D721Med (cell line): ENCODE data around the gene SH3D21.

Experiments used
- DNase-seq: peaks from one replicate; pipeline ENCODE4 v3.0.0; 2011; ENCODE audit warnings: low spot score; ENCODE audit not compliant: insufficient read length
- FAIRE-seq: peaks from 2 replicates; lab custom pipeline; 2011; peaks lifted over from hg19 to GRCh38; lab: Jason Lieb, UNC
- CTCF ChIP-seq: IDR thresholded peaks from 2 replicates; pipeline ENCODE4 v1.5.1; 2012; ENCODE audit warnings: mild to moderate bottlenecking, control low read depth; ENCODE audit not compliant: insufficient read depth; ENCODE audit errors: missing control alignments

The SH3D21 gene

DNA sequence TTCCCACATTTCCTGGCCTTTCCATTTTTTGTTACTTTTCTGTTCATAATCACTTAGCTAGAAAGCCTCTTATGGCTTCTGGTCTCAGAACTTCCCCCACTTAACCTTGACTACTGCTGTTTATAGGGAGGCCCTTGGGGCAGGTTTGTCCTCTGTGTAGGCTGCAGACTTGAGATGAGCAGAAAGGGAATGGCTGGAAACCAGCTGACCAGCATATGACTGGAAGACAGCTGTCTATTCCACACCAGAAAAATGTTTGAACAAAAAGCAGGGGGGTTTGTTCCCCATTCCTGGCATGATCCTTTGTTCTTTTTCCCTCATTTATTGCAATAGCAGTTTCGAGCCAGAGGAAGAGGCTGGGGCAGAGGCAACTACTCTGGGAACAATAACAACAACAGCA lies 4.9 kb upstream of the SH3D21 start:
- DNase-seq = no peak
- FAIRE-seq = no peak
- no peak for TF ChIP-seq CTCF

DNA sequence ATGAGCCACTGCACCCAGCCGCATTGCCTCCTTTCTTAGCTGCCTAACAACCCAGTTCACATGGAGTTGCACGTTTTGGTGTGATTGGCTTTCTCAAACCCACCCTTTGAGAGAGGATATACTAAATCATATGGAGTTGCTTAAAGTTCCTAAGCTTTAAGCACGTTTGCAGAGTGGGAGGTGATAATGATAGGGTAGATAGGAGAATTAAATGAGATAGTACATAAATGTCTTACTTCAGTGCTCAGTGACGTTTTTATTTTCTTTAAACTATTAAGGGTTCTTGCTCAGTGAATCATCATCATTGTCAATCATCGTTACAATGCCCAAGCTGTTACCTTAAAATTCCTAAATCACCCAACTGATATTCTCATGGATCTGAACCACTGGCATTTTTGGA lies 2.9 kb upstream of the SH3D21 start:
- no peak for TF ChIP-seq CTCF
- FAIRE-seq = no peak

GRCh38 chr1:36303650-36304360 lies 2.4 kb upstream of the SH3D21 start:
- FAIRE-seq = no peak
- no peak for DNase-seq
- TF ChIP-seq CTCF = no peak

More for the DNA sequence above, 2.9 kb upstream of the SH3D21 start:
- DNase-seq = no peak

DNA sequence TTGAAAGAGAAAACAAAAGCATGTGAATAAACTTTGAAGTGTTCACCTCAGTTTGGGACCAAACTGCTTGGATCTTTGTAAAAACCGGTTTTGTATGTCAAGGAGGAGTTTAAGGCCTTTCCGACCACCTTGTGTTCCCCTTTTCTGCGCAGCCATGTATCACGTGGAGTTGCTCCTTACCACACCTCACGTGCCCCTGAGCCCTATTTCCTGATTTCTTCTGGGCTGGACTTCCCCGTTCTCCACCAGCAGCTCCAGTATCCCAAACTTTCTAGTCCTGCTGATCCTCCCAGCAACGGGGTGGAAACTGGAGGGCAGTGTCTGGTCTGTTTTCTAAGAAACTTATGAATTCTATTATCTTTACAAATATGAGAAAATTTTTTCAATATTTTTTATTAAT lies 1.6 kb upstream of the SH3D21 start:
- TF ChIP-seq CTCF = no peak
- no peak for DNase-seq
- FAIRE-seq = no peak

GRCh38 chr1:36304970-36305914 lies 926 bp upstream of the SH3D21 start:
- no peak for FAIRE-seq
- no peak for TF ChIP-seq CTCF
- no peak for DNase-seq

DNA sequence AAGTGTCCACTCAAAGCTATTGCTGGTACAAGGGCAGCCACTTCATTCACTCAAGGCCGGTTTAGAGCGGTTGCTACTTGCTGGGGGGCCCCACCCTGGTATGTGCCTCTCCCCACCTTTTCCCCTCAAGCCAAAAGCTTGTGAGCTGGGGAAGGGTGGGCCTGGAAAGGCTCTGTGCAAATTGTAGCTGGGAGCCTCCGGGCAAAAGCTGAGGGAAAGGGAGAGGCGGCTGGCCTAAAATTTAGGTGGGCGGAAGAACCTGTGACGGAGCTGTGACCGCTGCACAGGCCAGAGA lies 306 bp upstream of the SH3D21 start:
- TF ChIP-seq CTCF = no peak
- DNase-seq = no peak

More for the DNA sequence above, 306 bp upstream of the SH3D21 start:
- FAIRE-seq = no peak
